ENCODE data around the gene KRIT1. TPM values are rescaled to one million over a fixed set of nuclear protein-coding genes. Genes with fewer than 3 reads are reported as not detected.

KRIT1 gene
- total and polyA plus RNA-seq, 2 of the 13 experiments (the other 11 are each of a cell fraction or from before 2014, with no cell fraction given) = 29.4 to 37.7 TPM

DNA sequence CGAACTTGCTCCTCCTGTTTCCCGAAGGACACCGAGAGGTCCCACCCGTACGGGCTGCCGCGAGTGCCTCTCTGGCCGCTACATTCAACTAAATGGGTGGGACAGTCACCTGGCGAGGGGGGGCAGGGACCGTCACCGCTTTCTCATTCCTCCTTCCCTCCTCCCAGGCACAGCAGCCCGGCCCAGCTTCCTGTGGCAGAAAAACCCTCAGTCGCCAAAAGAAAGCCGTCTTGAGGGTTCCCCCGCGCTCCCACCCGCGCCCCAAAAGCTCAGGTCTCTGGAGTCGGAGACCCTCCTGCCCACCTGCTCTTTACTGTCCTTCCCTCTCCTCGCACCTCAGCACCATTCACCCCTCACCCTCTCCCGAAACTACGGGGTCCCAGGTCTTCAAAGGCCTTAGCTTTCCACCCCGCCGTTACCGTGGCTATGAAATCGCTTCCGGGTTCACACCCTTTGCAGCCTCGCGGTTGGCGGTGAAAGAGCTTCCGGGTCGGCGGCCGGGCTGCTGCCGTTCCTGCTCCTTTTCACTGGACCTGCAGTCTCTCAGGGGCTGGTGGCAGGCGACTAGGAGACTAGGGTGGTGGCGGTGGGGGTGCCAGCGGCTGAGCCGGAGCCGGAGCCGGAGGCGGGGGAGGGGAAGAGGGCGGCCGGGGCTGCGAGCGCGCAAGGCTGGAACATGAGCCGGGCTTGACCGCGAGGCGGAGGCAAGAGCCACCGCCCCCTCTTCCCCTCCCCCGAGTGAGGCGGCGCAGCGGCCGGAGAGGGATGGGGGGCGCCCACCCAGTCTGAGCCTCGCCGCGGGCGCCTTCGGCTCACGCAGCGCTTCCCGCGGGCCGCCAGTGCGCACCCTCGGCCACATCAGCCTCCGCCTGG lies at the start of gene KRIT1, which contains the start of gene ANKIB1 (continued):
- 0 out of 2 replicates have a peak, but pooled peaks have one; percentile 6 for TF ChIP-seq ZNF180 (CRISPR knock-in tag; IDR thresholded peaks at IDR 0.05; ENCODE audit: borderline replicate concordance, low read depth)
- no peak for TF ChIP-seq ZNF160 (CRISPR knock-in tag; IDR thresholded peaks at IDR 0.05)
- 0 out of 2 replicates have a peak, but pooled peaks have one; percentile 20 for TF ChIP-seq NFE2L1 (CRISPR knock-in tag; IDR thresholded peaks at IDR 0.05; ENCODE audit: borderline replicate concordance)
- TF ChIP-seq, protein P1, sequence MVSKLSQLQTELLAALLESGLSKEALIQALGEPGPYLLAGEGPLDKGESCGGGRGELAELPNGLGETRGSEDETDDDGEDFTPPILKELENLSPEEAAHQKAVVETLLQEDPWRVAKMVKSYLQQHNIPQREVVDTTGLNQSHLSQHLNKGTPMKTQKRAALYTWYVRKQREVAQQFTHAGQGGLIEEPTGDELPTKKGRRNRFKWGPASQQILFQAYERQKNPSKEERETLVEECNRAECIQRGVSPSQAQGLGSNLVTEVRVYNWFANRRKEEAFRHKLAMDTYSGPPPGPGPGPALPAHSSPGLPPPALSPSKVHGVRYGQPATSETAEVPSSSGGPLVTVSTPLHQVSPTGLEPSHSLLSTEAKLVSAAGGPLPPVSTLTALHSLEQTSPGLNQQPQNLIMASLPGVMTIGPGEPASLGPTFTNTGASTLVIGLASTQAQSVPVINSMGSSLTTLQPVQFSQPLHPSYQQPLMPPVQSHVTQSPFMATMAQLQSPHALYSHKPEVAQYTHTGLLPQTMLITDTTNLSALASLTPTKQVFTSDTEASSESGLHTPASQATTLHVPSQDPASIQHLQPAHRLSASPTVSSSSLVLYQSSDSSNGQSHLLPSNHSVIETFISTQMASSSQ (IDR thresholded peaks at IDR 0.05; ENCODE audit: low read depth) = no peak
- TF ChIP-seq, protein P1 (CRISPR knock-in tag; IDR thresholded peaks at IDR 0.05; ENCODE audit: borderline replicate concordance) = 0 out of 2 replicates have a peak, but pooled peaks have one; percentile 35
- peak; percentile 71; the same call in 1 of the 2 replicates for TF ChIP-seq ZNF792 (CRISPR knock-in tag; IDR thresholded peaks at IDR 0.05)
- TF ChIP-seq ZNF629 (CRISPR knock-in tag; conservative IDR thresholded peaks at IDR 0.05) = peak; percentile 35
- TF ChIP-seq, protein P2, sequence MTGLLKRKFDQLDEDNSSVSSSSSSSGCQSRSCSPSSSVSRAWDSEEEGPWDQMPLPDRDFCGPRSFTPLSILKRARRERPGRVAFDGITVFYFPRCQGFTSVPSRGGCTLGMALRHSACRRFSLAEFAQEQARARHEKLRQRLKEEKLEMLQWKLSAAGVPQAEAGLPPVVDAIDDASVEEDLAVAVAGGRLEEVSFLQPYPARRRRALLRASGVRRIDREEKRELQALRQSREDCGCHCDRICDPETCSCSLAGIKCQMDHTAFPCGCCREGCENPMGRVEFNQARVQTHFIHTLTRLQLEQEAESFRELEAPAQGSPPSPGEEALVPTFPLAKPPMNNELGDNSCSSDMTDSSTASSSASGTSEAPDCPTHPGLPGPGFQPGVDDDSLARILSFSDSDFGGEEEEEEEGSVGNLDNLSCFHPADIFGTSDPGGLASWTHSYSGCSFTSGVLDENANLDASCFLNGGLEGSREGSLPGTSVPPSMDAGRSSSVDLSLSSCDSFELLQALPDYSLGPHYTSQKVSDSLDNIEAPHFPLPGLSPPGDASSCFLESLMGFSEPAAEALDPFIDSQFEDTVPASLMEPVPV (CRISPR knock-in tag; IDR thresholded peaks at IDR 0.05) = peak; percentile 22; the same call in 1 of the 2 replicates
- TF ChIP-seq NFKB2 (CRISPR knock-in tag; IDR thresholded peaks at IDR 0.05; ENCODE audit: borderline replicate concordance) = peak; percentile 52; the same call in 1 of the 2 replicates
- TF ChIP-seq, protein P3, sequence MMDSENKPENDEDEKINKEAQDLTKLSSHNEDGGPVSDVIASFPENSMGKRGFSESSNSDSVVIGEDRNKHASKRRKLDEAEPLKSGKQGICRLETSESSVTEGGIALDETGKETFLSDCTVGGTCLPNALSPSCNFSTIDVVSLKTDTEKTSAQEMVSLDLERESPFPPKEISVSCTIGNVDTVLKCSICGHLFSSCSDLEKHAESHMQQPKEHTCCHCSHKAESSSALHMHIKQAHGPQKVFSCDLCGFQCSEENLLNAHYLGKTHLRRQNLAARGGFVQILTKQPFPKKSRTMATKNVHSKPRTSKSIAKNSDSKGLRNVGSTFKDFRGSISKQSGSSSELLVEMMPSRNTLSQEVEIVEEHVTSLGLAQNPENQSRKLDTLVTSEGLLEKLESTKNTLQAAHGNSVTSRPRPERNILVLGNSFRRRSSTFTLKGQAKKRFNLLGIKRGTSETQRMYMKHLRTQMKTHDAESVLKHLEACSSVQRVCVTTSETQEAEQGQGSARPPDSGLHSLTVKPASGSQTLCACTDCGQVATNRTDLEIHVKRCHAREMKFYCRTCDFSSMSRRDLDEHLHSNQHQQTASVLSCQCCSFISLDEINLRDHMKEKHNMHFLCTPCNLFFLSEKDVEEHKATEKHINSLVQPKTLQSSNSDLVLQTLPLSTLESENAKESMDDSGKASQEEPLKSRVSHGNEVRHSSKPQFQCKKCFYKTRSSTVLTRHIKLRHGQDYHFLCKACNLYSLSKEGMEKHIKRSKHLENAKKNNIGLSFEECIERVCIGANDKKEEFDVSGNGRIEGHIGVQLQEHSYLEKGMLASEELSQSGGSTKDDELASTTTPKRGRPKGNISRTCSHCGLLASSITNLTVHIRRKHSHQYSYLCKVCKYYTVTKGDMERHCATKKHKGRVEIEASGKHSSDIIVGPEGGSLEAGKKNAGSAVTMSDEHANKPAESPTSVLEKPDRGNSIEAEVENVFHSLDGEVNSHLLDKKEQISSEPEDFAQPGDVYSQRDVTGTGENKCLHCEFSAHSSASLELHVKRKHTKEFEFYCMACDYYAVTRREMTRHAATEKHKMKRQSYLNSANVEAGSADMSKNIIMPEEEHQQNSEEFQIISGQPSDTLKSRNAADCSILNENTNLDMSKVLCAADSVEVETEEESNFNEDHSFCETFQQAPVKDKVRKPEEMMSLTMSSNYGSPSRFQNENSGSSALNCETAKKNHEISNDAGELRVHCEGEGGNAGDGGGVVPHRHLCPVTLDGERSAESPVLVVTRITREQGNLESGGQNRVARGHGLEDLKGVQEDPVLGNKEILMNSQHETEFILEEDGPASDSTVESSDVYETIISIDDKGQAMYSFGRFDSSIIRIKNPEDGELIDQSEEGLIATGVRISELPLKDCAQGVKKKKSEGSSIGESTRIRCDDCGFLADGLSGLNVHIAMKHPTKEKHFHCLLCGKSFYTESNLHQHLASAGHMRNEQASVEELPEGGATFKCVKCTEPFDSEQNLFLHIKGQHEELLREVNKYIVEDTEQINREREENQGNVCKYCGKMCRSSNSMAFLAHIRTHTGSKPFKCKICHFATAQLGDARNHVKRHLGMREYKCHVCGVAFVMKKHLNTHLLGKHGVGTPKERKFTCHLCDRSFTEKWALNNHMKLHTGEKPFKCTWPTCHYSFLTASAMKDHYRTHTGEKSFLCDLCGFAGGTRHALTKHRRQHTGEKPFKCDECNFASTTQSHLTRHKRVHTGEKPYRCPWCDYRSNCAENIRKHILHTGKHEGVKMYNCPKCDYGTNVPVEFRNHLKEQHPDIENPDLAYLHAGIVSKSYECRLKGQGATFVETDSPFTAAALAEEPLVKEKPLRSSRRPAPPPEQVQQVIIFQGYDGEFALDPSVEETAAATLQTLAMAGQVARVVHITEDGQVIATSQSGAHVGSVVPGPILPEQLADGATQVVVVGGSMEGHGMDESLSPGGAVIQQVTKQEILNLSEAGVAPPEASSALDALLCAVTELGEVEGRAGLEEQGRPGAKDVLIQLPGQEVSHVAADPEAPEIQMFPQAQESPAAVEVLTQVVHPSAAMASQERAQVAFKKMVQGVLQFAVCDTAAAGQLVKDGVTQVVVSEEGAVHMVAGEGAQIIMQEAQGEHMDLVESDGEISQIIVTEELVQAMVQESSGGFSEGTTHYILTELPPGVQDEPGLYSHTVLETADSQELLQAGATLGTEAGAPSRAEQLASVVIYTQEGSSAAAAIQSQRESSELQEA (CRISPR knock-in tag; IDR thresholded peaks at IDR 0.05; ENCODE audit: not compliant biosample characterization) = peak; percentile 52
- peak; percentile 28; the same call in 1 of the 2 replicates for TF ChIP-seq RFX3 (CRISPR knock-in tag; IDR thresholded peaks at IDR 0.05)
- TF ChIP-seq, protein P4, sequence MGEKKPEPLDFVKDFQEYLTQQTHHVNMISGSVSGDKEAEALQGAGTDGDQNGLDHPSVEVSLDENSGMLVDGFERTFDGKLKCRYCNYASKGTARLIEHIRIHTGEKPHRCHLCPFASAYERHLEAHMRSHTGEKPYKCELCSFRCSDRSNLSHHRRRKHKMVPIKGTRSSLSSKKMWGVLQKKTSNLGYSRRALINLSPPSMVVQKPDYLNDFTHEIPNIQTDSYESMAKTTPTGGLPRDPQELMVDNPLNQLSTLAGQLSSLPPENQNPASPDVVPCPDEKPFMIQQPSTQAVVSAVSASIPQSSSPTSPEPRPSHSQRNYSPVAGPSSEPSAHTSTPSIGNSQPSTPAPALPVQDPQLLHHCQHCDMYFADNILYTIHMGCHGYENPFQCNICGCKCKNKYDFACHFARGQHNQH (CRISPR knock-in tag; IDR thresholded peaks at IDR 0.05) = peak; percentile 73; the same call in 1 of the 2 replicates
